Trophoblast cell (in vitro differentiated cells and primary cell): ENCODE results near the gene LYRM7.

Experiments
- DNase-seq, 2 donors: peaks; one replicate each; pipeline ENCODE4 v3.0.0-alpha.2; 2016
- H2AFZ ChIP-seq: 2 replicates; pipeline ENCODE4 v1.6.1; 2013; ENCODE audit warnings: low read length, moderate library complexity, mild to moderate bottlenecking; ENCODE audit not compliant: insufficient read depth, poor library complexity
- H2AK5ac ChIP-seq: 2 replicates; pipeline ENCODE4 v1.6.1; 2013; ENCODE audit warnings: mild to moderate bottlenecking, low read length
- H2BK120ac ChIP-seq: 2 replicates; pipeline ENCODE4 v1.6.1; 2013; ENCODE audit warnings: low read length, mild to moderate bottlenecking, moderate library complexity; ENCODE audit not compliant: insufficient read depth, poor library complexity
- H2BK12ac ChIP-seq: 2 replicates; pipeline ENCODE4 v1.6.1; 2013; ENCODE audit warnings: mild to moderate bottlenecking, low read length, moderate library complexity
- H2BK5ac ChIP-seq: 2 replicates; pipeline ENCODE4 v1.6.1; 2013; ENCODE audit warnings: low read length, low read depth, moderate library complexity, mild to moderate bottlenecking; ENCODE audit not compliant: poor library complexity
- H3K14ac ChIP-seq: 2 replicates; pipeline ENCODE4 v1.6.1; 2013; ENCODE audit warnings: mild to moderate bottlenecking, low read length
- H3K18ac ChIP-seq: 2 replicates; pipeline ENCODE4 v1.6.1; 2013; ENCODE audit warnings: mild to moderate bottlenecking, low read length
- H3K23ac ChIP-seq: 2 replicates; pipeline ENCODE4 v1.6.1; 2013; ENCODE audit warnings: low read length
- H3K27ac ChIP-seq: 2 replicates; pipeline ENCODE4 v1.5.1; 2013; ENCODE audit warnings: low read depth, mild to moderate bottlenecking, inconsistent platforms, low read length, moderate library complexity
- H3K27me3 ChIP-seq: 2 replicates; pipeline ENCODE4 v1.6.1; 2013; ENCODE audit warnings: inconsistent platforms, mild to moderate bottlenecking, low read length, moderate library complexity; ENCODE audit not compliant: insufficient read depth
- H3K36me3 ChIP-seq, 2 experiments: 1 replicate in 1 of 2; 2 replicates in 1 of 2; pipeline ENCODE4 v1.6.1; 2013; ENCODE audit warnings: low read length in 2 of 2, mild to moderate bottlenecking in 2 of 2, moderate library complexity in 1 of 2; ENCODE audit not compliant: insufficient read depth in 2 of 2, control insufficient read depth in 1 of 2
- H3K4ac ChIP-seq: 2 replicates; pipeline ENCODE4 v1.6.1; 2013; ENCODE audit warnings: low read depth, mild to moderate bottlenecking, low read length, moderate library complexity
- H3K4me1 ChIP-seq, 2 experiments: 1 replicate in 1 of 2; 2 replicates in 1 of 2; pipeline ENCODE4 v1.6.1; 2013; ENCODE audit warnings: low read length in 2 of 2, mild to moderate bottlenecking in 2 of 2, moderate library complexity in 1 of 2; ENCODE audit not compliant: insufficient read depth in 2 of 2, control insufficient read depth in 1 of 2
- H3K4me2 ChIP-seq: 2 replicates; pipeline ENCODE4 v1.6.1; 2013; ENCODE audit warnings: inconsistent platforms, mild to moderate bottlenecking, low read length, moderate library complexity
- H3K4me3 ChIP-seq: 2 replicates; pipeline ENCODE4 v1.5.1; 2013; ENCODE audit warnings: mild to moderate bottlenecking, low read depth, low read length, inconsistent platforms
- H3K79me1 ChIP-seq: one replicate; pipeline ENCODE4 v1.6.1; 2013; ENCODE audit warnings: low read length
- H3K79me2 ChIP-seq: 2 replicates; pipeline ENCODE4 v1.6.1; 2013; ENCODE audit warnings: low read length, mild to moderate bottlenecking; ENCODE audit not compliant: control insufficient read depth, insufficient read depth, poor library complexity
- H3K9ac ChIP-seq: 2 replicates; pipeline ENCODE4 v1.6.1; 2013; ENCODE audit warnings: mild to moderate bottlenecking, low read length
- H3K9me3 ChIP-seq: 2 replicates; pipeline ENCODE4 v1.6.1; 2013; ENCODE audit warnings: low read depth, mild to moderate bottlenecking, control low read depth, inconsistent platforms, low read length; ENCODE audit not compliant: insufficient read depth
- H4K12ac ChIP-seq: 2 replicates; pipeline ENCODE4 v1.6.1; 2013; ENCODE audit warnings: low read depth, mild to moderate bottlenecking, low read length, moderate library complexity
- H4K8ac ChIP-seq: 2 replicates; pipeline ENCODE4 v1.6.1; 2013; ENCODE audit warnings: low read depth, mild to moderate bottlenecking, low read length, moderate library complexity
- H4K91ac ChIP-seq: one replicate; pipeline ENCODE4 v1.6.1; 2013; ENCODE audit warnings: low read depth, mild to moderate bottlenecking, low read length, moderate library complexity
- WGBS: extraction: QIAGEN DNeasy Blood & Tissue Kit; methylation state at CpG from one replicate; pipeline ENCODE4 v1.1.7; 2013; ENCODE audit warnings: missing lambda C conversion rate; ENCODE audit not compliant: insufficient read length, insufficient coverage; ENCODE audit errors: extremely low coverage; 5-methylcytosine and 5-hydroxymethylcytosine counted together

LYRM7 gene

GRCh38 chr5:131148835-131149234, 21.9 kb upstream of the LYRM7 start:
- H3K36me3 ChIP-seq: no peaks in the 10 kb centered on the region
- no peak overlapping the region for H3K27ac ChIP-seq
- H3K27me3 ChIP-seq: no peaks in the 10 kb centered on the region
- H2AFZ ChIP-seq: no peak overlapping the region
- no peak overlapping the region for H4K91ac ChIP-seq
- H3K9me3 ChIP-seq: no peaks in the 10 kb centered on the region
- no peak overlapping the region for H4K12ac ChIP-seq
- H3K9ac ChIP-seq: no peak overlapping the region
- no peak overlapping the region for H3K18ac ChIP-seq
- WGBS: no CpG with 5 or more reads among the region's 2 CpGs
- no peak overlapping the region for H3K4me3 ChIP-seq
- no peak overlapping the region for H3K4ac ChIP-seq
- no peak overlapping the region for H2AK5ac ChIP-seq
- DNase-seq: no peak
- no peak overlapping the region for H2BK5ac ChIP-seq
- no peak overlapping the region for H3K4me2 ChIP-seq
- H3K14ac ChIP-seq: no peak overlapping the region
- no peak overlapping the region for H2BK120ac ChIP-seq
- H3K79me1 ChIP-seq: no peaks in the 10 kb centered on the region
- no peak overlapping the region for H4K8ac ChIP-seq
- no peaks in the 10 kb centered on the region for H3K4me1 ChIP-seq
- H2BK12ac ChIP-seq: no peak overlapping the region
- no peaks in the 10 kb centered on the region for H3K79me2 ChIP-seq
- no peak overlapping the region for H3K23ac ChIP-seq

DNA sequence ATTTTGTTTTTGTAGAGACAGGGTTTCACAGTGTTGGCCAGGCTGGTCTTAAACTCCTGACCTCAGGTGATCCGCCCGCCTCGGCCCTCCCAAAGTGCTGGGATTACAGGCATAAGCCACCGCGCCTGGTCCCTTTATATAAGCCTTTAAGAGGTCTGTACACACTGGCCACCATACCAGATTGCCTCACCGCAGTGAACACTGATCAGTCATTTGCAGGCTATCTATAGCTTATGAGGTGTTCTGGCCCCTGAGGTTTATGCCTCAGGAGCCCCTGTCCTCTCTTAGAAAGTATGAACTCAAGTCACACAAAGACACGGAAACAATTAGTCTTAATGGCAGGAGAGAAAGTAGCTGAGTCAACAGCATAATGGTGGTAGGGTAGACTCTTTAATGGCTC, 20.3 kb upstream of the LYRM7 start:
- WGBS: no CpG with 5 or more reads among the region's 7 CpGs
- H4K8ac ChIP-seq: no peak overlapping the region
- H3K23ac ChIP-seq: no peak overlapping the region

DNA sequence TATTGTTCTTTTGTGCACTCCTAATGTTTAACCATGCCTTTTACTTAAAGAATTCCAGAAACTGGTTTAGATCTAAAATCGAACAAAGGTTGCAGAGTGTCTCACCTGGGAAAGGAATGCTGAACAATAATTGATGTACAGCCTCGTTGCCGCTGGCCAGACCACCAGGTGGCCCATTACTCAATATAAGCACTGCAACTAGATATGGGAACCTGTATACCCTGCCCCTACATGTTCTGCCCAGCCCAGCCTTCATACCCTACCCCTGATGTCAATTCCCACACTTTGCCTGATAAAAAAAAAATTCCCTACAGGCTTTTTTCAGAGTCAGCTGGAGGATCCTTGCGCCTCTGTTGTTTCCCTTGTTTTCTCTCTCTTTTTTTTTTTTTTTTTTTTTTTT, 19.5 kb upstream of the LYRM7 start:
- Histone ChIP-seq H2BK12ac (no peak overlapping the region), H3K4me3 (no peak overlapping the region), H3K36me3 (no peaks in the 10 kb centered on the region), H3K4ac (no peak overlapping the region), H3K4me1 (no peaks in the 10 kb centered on the region), H2AK5ac (no peak overlapping the region), H3K27ac (no peak overlapping the region), H4K12ac (no peak overlapping the region), H3K4me2 (no peak overlapping the region), H2AFZ (no peak overlapping the region), H3K23ac (no peak overlapping the region), H3K14ac (no peak overlapping the region), H4K91ac (no peak overlapping the region), H3K27me3 (no peaks in the 10 kb centered on the region), H3K9me3 (no peaks in the 10 kb centered on the region), H3K79me1 (no peaks in the 10 kb centered on the region), H2BK5ac (no peak overlapping the region), H3K9ac (no peak overlapping the region), H2BK120ac (no peak overlapping the region), H3K18ac (no peak overlapping the region), H3K79me2 (no peaks in the 10 kb centered on the region), H4K8ac (no peak overlapping the region)
- peak; percentile 74 to 81 for DNase-seq
- no CpG with 5 or more reads among the region's 4 CpGs for whole genome bisulfite sequencing

More for the DNA sequence above, 20.3 kb upstream of the LYRM7 start:
- H3K18ac ChIP-seq: no peak overlapping the region
- no peaks in the 10 kb centered on the region for H3K9me3 ChIP-seq
- no peak overlapping the region for H2BK120ac ChIP-seq
- H4K91ac ChIP-seq: no peak overlapping the region
- H2AFZ ChIP-seq: no peak overlapping the region
- H3K27me3 ChIP-seq: no peaks in the 10 kb centered on the region
- H3K4ac ChIP-seq: no peak overlapping the region
- no peaks in the 10 kb centered on the region for H3K79me1 ChIP-seq
- no peak for DNase-seq
- no peak overlapping the region for H2BK12ac ChIP-seq
- H2AK5ac ChIP-seq: no peak overlapping the region
- no peaks in the 10 kb centered on the region for H3K4me1 ChIP-seq
- H3K14ac ChIP-seq: no peak overlapping the region
- no peaks in the 10 kb centered on the region for H3K79me2 ChIP-seq
- H3K36me3 ChIP-seq: no peaks in the 10 kb centered on the region
- H3K27ac ChIP-seq: no peak overlapping the region
- H4K12ac ChIP-seq: no peak overlapping the region
- H3K9ac ChIP-seq: no peak overlapping the region
- no peak overlapping the region for H3K4me3 ChIP-seq
- H3K4me2 ChIP-seq: no peak overlapping the region
- no peak overlapping the region for H2BK5ac ChIP-seq

- no peak overlapping the region for H4K12ac ChIP-seq
- no peaks in the 10 kb centered on the region for H3K9me3 ChIP-seq
- no peak overlapping the region for H3K23ac ChIP-seq
- H2AK5ac ChIP-seq: no peak overlapping the region
- no peak overlapping the region for H3K4ac ChIP-seq
- no peaks in the 10 kb centered on the region for H3K4me1 ChIP-seq
- H3K14ac ChIP-seq: no peak overlapping the region
- H3K27me3 ChIP-seq: no peaks in the 10 kb centered on the region
- no peak overlapping the region for H2BK120ac ChIP-seq
- no peak overlapping the region for H2AFZ ChIP-seq
- H3K79me2 ChIP-seq: no peaks in the 10 kb centered on the region
- H3K36me3 ChIP-seq: peaks cover 6 to 9% of the 10 kb centered on the region in 2 experiments
- WGBS: no CpG with 5 or more reads among the region's 2 CpGs
- H3K4me2 ChIP-seq: no peak overlapping the region
- no peak overlapping the region for H3K9ac ChIP-seq
- H3K27ac ChIP-seq: no peak overlapping the region
- no peak overlapping the region for H2BK5ac ChIP-seq
- no peaks in the 10 kb centered on the region for H3K79me1 ChIP-seq
- no peak overlapping the region for H3K4me3 ChIP-seq
- H4K91ac ChIP-seq: no peak overlapping the region
- no peak overlapping the region for H2BK12ac ChIP-seq
- no peak overlapping the region for H3K18ac ChIP-seq
- H4K8ac ChIP-seq: no peak overlapping the region
- DNase-seq: no peak
Measured at GRCh38 chr5:131156385-131156784, 14.4 kb upstream of the LYRM7 start.
